K562 (cell line): ENCODE results near the gene HLCS. TPM values are rescaled to one million over a fixed set of nuclear protein-coding genes. Genes with fewer than 3 reads are reported as not detected.

ENCODE experiments used
- RBFOX2 ChIP-seq: fragments of 200-400 bp; formaldehyde crosslinking; IDR thresholded peaks from 2 replicates; pipeline ENCODE4 v1.6.1; 2017; ENCODE audit warnings: low read depth, mild to moderate bottlenecking, low read length, moderate library complexity
- TBL1XR1 ChIP-seq, 2 experiments: IDR thresholded peaks; 2 replicates each; pipeline ENCODE4 v1.6.1; 2012; ENCODE audit warnings: improper control_type of control experiment in 2 of 2, low read length in 2 of 2, mild to moderate bottlenecking in 1 of 2
- TBP ChIP-seq: optimal IDR thresholded peaks from 2 replicates; pipeline ENCODE3; 2011; ENCODE audit warnings: low read depth, low read length, improper control_type of control experiment
- TOE1 ChIP-seq, 2 experiments: fragments of 450-650 bp in 1 of 2; sonication (generic) in 1 of 2; formaldehyde crosslinking in 1 of 2; IDR thresholded peaks; 2 replicates each; pipeline versions ENCODE4 v1.7.1 to v1.8.0; 2016 to 2022; ENCODE audit warnings: borderline replicate concordance in 2 of 2, mild to moderate bottlenecking in 2 of 2, antibody characterized with exemption in 1 of 2, inconsistent platforms in 1 of 2, low read depth in 1 of 2, missing genetic modification reagents in 1 of 2, moderate library complexity in 1 of 2
- ZMIZ1 ChIP-seq, 2 experiments: fragments of 150-350 bp in 1 of 2; IDR thresholded peaks; 2 replicates each; pipeline ENCODE4 v1.6.1; 2012 to 2016; ENCODE audit warnings: low read depth in 2 of 2, low read length in 2 of 2, mild to moderate bottlenecking in 1 of 2, moderate library complexity in 1 of 2
- ZNF354B ChIP-seq: fragments of 250-450 bp; sonication (Bioruptor Pico); IDR thresholded peaks from 2 replicates; pipeline ENCODE4 v1.4.0; 2020
- ZNF764 ChIP-seq: fragments of 250-450 bp; sonication (Bioruptor Pico); IDR thresholded peaks from 2 replicates; pipeline ENCODE4 v1.4.0; 2020; ENCODE audit warnings: low read depth, mild to moderate bottlenecking, moderate library complexity
- polyA plus RNA-seq, 8 experiments: library from polyadenylated mRNA; depleted of rRNA in 4 of 8; stranded (reverse) in 5 of 8; unstranded in 3 of 8; fragments of >200 nt; fragmentation: Nextera tagmentation in 2 of 8; fragmentation: Illumina TruSeq in 1 of 8; extraction: Ambion mirVana in 2 of 8; extraction: Trizol in 1 of 8; gene quantifications; 2 replicates each; pipeline versions ENCODE4 v1.2.1 to v1.2.3, GENCODE V29; 2011 to 2014; ENCODE audit warnings: inconsistent platforms in 1 of 8, missing spikeins in 1 of 8
- total RNA-seq, 7 experiments: library from RNA; depleted of rRNA in 6 of 7; stranded (reverse); fragments of >200 nt in 6 of 7; fragmentation: Illumina TruSeq in 2 of 7; extraction: Trizol in 2 of 7; gene quantifications; 2 replicates each; pipeline versions ENCODE4 v1.2.1 to v1.2.3, GENCODE V29; 2011 to 2021; ENCODE audit warnings: low replicate concordance in 1 of 7
- TF ChIP-seq, protein P1 (sequence below), 3 experiments: fragments of 200-800 bp in 1 of 3; fragments of 250-450 bp in 1 of 3; fragments of 450-650 bp in 1 of 3; sonication (Bioruptor Pico) in 1 of 3; sonication (Bioruptor generic) in 1 of 3; formaldehyde crosslinking in 1 of 3; IDR thresholded peaks; 2 replicates each; pipeline versions ENCODE4 v1.6.1 to v1.8.0; 2016 to 2022; ENCODE audit warnings: mild to moderate bottlenecking in 2 of 3, missing genetic modification characterization in 2 of 3, missing compliant biosample characterization in 1 of 3, moderate library complexity in 1 of 3
- TF ChIP-seq, protein P2 (sequence below): sonication (generic); formaldehyde crosslinking; IDR thresholded peaks from 2 replicates; pipeline ENCODE4 v1.8.0; 2023; ENCODE audit warnings: missing genetic modification reagents, mild to moderate bottlenecking, borderline replicate concordance
- TF ChIP-seq, protein P3 (sequence below): fragments of 250-450 bp; sonication (Bioruptor Pico); IDR thresholded peaks from 2 replicates; pipeline ENCODE4 v1.4.0; 2020; ENCODE audit warnings: mild to moderate bottlenecking, moderate library complexity

Gene HLCS
- total and polyA plus RNA-seq, 9 of the 15 experiments (the other 6 are each of a cell fraction or from before 2014, with no cell fraction given), result 3.0 to 21.5 (median 17.1) TPM

GRCh38 chr21:36966066-36966820 is at the start of gene HLCS (continued):
- TF ChIP-seq, protein P1, sequence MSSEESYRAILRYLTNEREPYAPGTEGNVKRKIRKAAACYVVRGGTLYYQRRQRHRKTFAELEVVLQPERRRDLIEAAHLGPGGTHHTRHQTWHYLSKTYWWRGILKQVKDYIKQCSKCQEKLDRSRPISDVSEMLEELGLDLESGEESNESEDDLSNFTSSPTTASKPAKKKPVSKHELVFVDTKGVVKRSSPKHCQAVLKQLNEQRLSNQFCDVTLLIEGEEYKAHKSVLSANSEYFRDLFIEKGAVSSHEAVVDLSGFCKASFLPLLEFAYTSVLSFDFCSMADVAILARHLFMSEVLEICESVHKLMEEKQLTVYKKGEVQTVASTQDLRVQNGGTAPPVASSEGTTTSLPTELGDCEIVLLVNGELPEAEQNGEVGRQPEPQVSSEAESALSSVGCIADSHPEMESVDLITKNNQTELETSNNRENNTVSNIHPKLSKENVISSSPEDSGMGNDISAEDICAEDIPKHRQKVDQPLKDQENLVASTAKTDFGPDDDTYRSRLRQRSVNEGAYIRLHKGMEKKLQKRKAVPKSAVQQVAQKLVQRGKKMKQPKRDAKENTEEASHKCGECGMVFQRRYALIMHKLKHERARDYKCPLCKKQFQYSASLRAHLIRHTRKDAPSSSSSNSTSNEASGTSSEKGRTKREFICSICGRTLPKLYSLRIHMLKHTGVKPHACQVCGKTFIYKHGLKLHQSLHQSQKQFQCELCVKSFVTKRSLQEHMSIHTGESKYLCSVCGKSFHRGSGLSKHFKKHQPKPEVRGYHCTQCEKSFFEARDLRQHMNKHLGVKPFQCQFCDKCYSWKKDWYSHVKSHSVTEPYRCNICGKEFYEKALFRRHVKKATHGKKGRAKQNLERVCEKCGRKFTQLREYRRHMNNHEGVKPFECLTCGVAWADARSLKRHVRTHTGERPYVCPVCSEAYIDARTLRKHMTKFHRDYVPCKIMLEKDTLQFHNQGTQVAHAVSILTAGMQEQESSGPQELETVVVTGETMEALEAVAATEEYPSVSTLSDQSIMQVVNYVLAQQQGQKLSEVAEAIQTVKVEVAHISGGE (CRISPR knock-in tag; IDR thresholded peaks at IDR 0.05), result peak in 1 of 3 experiments; percentile 79; a peak in 2 of 6 replicates
- TF ChIP-seq, protein P2, sequence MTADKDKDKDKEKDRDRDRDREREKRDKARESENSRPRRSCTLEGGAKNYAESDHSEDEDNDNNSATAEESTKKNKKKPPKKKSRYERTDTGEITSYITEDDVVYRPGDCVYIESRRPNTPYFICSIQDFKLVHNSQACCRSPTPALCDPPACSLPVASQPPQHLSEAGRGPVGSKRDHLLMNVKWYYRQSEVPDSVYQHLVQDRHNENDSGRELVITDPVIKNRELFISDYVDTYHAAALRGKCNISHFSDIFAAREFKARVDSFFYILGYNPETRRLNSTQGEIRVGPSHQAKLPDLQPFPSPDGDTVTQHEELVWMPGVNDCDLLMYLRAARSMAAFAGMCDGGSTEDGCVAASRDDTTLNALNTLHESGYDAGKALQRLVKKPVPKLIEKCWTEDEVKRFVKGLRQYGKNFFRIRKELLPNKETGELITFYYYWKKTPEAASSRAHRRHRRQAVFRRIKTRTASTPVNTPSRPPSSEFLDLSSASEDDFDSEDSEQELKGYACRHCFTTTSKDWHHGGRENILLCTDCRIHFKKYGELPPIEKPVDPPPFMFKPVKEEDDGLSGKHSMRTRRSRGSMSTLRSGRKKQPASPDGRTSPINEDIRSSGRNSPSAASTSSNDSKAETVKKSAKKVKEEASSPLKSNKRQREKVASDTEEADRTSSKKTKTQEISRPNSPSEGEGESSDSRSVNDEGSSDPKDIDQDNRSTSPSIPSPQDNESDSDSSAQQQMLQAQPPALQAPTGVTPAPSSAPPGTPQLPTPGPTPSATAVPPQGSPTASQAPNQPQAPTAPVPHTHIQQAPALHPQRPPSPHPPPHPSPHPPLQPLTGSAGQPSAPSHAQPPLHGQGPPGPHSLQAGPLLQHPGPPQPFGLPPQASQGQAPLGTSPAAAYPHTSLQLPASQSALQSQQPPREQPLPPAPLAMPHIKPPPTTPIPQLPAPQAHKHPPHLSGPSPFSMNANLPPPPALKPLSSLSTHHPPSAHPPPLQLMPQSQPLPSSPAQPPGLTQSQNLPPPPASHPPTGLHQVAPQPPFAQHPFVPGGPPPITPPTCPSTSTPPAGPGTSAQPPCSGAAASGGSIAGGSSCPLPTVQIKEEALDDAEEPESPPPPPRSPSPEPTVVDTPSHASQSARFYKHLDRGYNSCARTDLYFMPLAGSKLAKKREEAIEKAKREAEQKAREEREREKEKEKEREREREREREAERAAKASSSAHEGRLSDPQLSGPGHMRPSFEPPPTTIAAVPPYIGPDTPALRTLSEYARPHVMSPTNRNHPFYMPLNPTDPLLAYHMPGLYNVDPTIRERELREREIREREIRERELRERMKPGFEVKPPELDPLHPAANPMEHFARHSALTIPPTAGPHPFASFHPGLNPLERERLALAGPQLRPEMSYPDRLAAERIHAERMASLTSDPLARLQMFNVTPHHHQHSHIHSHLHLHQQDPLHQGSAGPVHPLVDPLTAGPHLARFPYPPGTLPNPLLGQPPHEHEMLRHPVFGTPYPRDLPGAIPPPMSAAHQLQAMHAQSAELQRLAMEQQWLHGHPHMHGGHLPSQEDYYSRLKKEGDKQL (CRISPR knock-in tag), result no peak
- TF ChIP-seq TOE1 (IDR thresholded peaks at IDR 0.05; ENCODE audit: borderline replicate concordance) (0 out of 2 replicates have a peak, but pooled peaks have one; percentile 13), TOE1 (CRISPR knock-in tag; IDR thresholded peaks at IDR 0.05; ENCODE audit: borderline replicate concordance, low read depth) (no peak), TBP (peak; percentile 53), TBL1XR1 (IDR thresholded peaks at IDR 0.05; ENCODE audit: low read length in 2 of 2) (no peak), ZMIZ1 (IDR thresholded peaks at IDR 0.05; ENCODE audit: low read depth in 2 of 2, low read length in 2 of 2) (no peak; a peak in 1 of 4 replicates), ZNF764 (no peak), RBFOX2 (peak; percentile 97), ZNF354B (CRISPR knock-in tag) (no peak)
- TF ChIP-seq, protein P3, sequence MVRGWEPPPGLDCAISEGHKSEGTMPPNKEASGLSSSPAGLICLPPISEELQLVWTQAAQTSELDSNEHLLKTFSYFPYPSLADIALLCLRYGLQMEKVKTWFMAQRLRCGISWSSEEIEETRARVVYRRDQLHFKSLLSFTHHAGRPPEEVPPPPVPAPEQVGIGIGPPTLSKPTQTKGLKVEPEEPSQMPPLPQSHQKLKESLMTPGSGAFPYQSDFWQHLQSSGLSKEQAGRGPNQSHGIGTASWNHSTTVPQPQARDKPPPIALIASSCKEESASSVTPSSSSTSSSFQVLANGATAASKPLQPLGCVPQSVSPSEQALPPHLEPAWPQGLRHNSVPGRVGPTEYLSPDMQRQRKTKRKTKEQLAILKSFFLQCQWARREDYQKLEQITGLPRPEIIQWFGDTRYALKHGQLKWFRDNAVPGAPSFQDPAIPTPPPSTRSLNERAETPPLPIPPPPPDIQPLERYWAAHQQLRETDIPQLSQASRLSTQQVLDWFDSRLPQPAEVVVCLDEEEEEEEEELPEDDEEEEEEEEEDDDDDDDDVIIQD, result no peak
